Renal cortical epithelial cell (primary cell): ENCODE results near the gene RGSL1. TPM values are rescaled to one million over a fixed set of nuclear protein-coding genes. Genes with fewer than 3 reads are reported as not detected.

Experiments used
- total RNA-seq: library from RNA; depleted of rRNA; stranded (reverse); fragments of >200 nt; gene quantifications from 2 replicates; pipeline ENCODE4 v1.2.3, GENCODE V29; 2014

RGSL1 gene
- total RNA-seq, 1 donor from 2014 or later = 0.15 TPM

Other genes starting within 250 kb of the RGSL1 start
- gene GLUL, start 58.4 kb upstream of the RGSL1 start, total RNA-seq = 116 and 300 TPM in 2 replicates
- gene TEDDM1, start 49.5 kb upstream of the RGSL1 start, total RNA-seq = not detected in 2 replicates
- 7.8 and 16.0 TPM in 2 replicates for gene RNASEL, start 139.1 kb downstream of the RGSL1 start, total RNA-seq
- gene RGS16, start 154.2 kb downstream of the RGSL1 start, total RNA-seq = under 0.01 TPM in 1 of 2 replicates, not detected in the other
- gene RGS8, start 234.4 kb downstream of the RGSL1 start, total RNA-seq = not detected in 2 replicates